Transverse colon (tissue), 4 donors: Measurements from ENCODE around the gene HYKK. TPM values are rescaled to one million over a fixed set of nuclear protein-coding genes. Genes with fewer than 3 reads are reported as not detected.

Source experiments
- DNase-seq: peaks from one replicate; pipeline ENCODE4 v3.0.0-alpha.2; 2019
- H3K27ac ChIP-seq, 4 donors: fragments of 200-600 bp; sonication (generic); 2 replicates each; pipeline ENCODE4 v1.5.1; 2016 to 2018; ENCODE audit warnings: inconsistent platforms in 4 of 4
- H3K27me3 ChIP-seq: fragments of 200-600 bp; sonication (generic); 2 replicates; pipeline ENCODE4 v1.5.1; 2017; ENCODE audit warnings: inconsistent platforms
- H3K36me3 ChIP-seq, 4 donors: fragments of 200-600 bp; sonication (generic); 2 replicates each; pipeline ENCODE4 v1.5.1; 2017 to 2019; ENCODE audit warnings: inconsistent platforms in 4 of 4
- H3K4me1 ChIP-seq, 4 donors: fragments of 200-600 bp; sonication (generic); 2 replicates each; pipeline ENCODE4 v1.5.1; 2017 to 2020; ENCODE audit warnings: inconsistent platforms in 4 of 4
- H3K4me3 ChIP-seq, 4 donors: fragments of 200-600 bp; sonication (generic); 1 replicate in 1 of 4; 2 replicates in 3 of 4; pipeline versions ENCODE4 v1.5.1 to v1.6.1; 2017 to 2019; ENCODE audit warnings: inconsistent platforms in 4 of 4
- H3K9me3 ChIP-seq, 2 donors: fragments of 200-600 bp; sonication (generic); 2 replicates each; pipeline ENCODE4 v1.5.1; 2017 to 2019; ENCODE audit warnings: inconsistent platforms in 2 of 2
- CTCF ChIP-seq, 5 experiments: fragments of 200-600 bp in 3 of 5; fragments of 450-650 bp in 2 of 5; sonication (generic) in 3 of 5; IDR thresholded peaks; 1 replicate in 2 of 5; 2 replicates in 3 of 5; pipeline ENCODE4 v1.5.1; 2016 to 2017; ENCODE audit warnings: antibody characterized with exemption in 5 of 5, inconsistent platforms in 3 of 5, mild to moderate bottlenecking in 2 of 5, moderate library complexity in 1 of 5
- EP300 ChIP-seq: sonication (generic); formaldehyde crosslinking; IDR thresholded peaks from one replicate; pipeline ENCODE4 v1.6.1; 2017; ENCODE audit warnings: antibody characterized with exemption, low read depth
- POLR2A ChIP-seq: fragments of 450-650 bp; IDR thresholded peaks from one replicate; pipeline ENCODE4 v1.6.1; 2016; ENCODE audit warnings: antibody characterized with exemption, mild to moderate bottlenecking, moderate library complexity
- POLR2AphosphoS5 ChIP-seq, 3 donors: sonication (generic); formaldehyde crosslinking; IDR thresholded peaks; one replicate each; pipeline ENCODE4 v1.6.1; 2016; ENCODE audit warnings: antibody characterized with exemption in 3 of 3
- WGBS, 2 donors: methylation state at CpG; one replicate each; pipeline ENCODE4 v1.1.5; 2018; ENCODE audit warnings: low coverage in 1 of 2; 5-methylcytosine and 5-hydroxymethylcytosine counted together
- in situ Hi-C, 4 donors: fragments of 200-750 bp; cut with MboI; loops; one replicate each; pipeline versions ENCODE4 v1.15.0 to v1.15.1; 2017; ENCODE audit warnings: low sequenced_read_pairs in 3 of 4, low pct_ligation_motif_present in 1 of 4, low pct_unique_long_range_greater_than_20kb in 1 of 4
- intact Hi-C: fragments of 100-400 bp; cut with DNase I; formaldehyde crosslinking; loops from one replicate; pipeline ENCODE4 v1.15.1; 2023; ENCODE audit warnings: low total_unique reads
- total RNA-seq, 4 donors: library from RNA; depleted of rRNA; stranded (reverse); fragments of >200 nt; gene quantifications; one replicate each; pipeline ENCODE4 v1.1.0, GENCODE V29; 2016

The HYKK gene
- total RNA-seq, 4 donors from 2014 or later: 4.5 to 7.6 (median 6.5) TPM

DNA sequence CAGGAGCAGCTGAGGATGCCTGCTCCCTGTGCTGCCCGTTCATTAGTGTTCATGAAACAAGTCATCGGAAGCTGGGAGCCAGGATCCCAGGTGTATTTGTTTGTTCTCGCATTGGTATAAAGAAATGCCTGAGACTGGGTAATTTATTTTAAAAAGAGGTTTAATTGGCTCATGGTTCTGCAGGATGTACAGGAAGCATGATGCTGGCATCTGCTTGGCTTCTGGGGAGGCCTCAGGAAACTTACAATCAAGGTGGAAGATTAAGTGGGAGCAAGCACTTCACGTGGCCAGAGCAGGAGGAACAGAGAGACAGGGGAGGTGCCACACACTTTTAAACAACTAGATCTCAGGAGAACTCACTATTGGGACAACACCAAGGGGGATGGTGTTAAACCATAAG lies 5.5 kb upstream of the HYKK start:
- TF ChIP-seq EP300 (no peak), POLR2AphosphoS5 (IDR thresholded peaks at IDR 0.05) (no peak), POLR2A (no peak), CTCF (IDR thresholded peaks at IDR 0.05) (no peak)
- Histone ChIP-seq H3K4me3 (no peak overlapping the region), H3K9me3 (no peaks in the 10 kb centered on the region), H3K36me3 (peaks cover 0 to 8% (median 3%) of the 10 kb centered on the region in 4 donors), H3K27me3 (no peaks in the 10 kb centered on the region), H3K4me1 (peaks cover 0 to 7% (median 2%) of the 10 kb centered on the region in 4 donors), H3K27ac (no peak overlapping the region)
- no peak for DNase-seq
- WGBS, 2 donors: 83 to 95% methylated on average over 3 to 4 of the region's 4 CpGs
- intact Hi-C loops: no loop called here
- in situ Hi-C loops: no loop called here

- no peak for DNase-seq
- H3K27ac ChIP-seq: no peak overlapping the region
- TF ChIP-seq POLR2A (no peak), EP300 (no peak), CTCF (IDR thresholded peaks at IDR 0.05) (no peak), POLR2AphosphoS5 (IDR thresholded peaks at IDR 0.05) (no peak)
- H3K36me3 ChIP-seq: no peaks in the 10 kb centered on the region
- H3K4me1 ChIP-seq: peaks cover 0 to 8% (median 3%) of the 10 kb centered on the region in 4 donors
- no peak overlapping the region for H3K4me3 ChIP-seq
- H3K9me3 ChIP-seq: no peaks in the 10 kb centered on the region
- intact Hi-C loops (no loop called here), in situ Hi-C loops (no loop called here)
- no peaks in the 10 kb centered on the region for H3K27me3 ChIP-seq
- WGBS, 2 donors: 90 to 100% methylated on average over 2 of the region's 2 CpGs
Observed at GRCh38 chr15:78502641-78503040, 4.7 kb upstream of the HYKK start.

GRCh38 chr15:78507831-78508160 lies 419 bp downstream of the HYKK start:
- Histone ChIP-seq H3K36me3 (no peaks in the 10 kb centered on the region), H3K27ac (peak overlapping the region; percentile 74 to 87 (median 81)), H3K4me1 (peaks cover 6 to 17% (median 9%) of the 10 kb centered on the region in 4 donors), H3K9me3 (no peaks in the 10 kb centered on the region), H3K27me3 (no peaks in the 10 kb centered on the region), H3K4me3 (peak overlapping the region; percentile 57 to 91 (median 75))
- no peak for DNase-seq
- intact Hi-C loops: no loop called here
- 0 to 2% methylated on average over 2 to 13 of the region's 13 CpGs for WGBS, 2 donors
- in situ Hi-C loops: no loop called here
- TF ChIP-seq POLR2A: no peak
- TF ChIP-seq CTCF (IDR thresholded peaks at IDR 0.05): peak in 1 of 5 experiments; percentile 1

- no peaks in the 10 kb centered on the region for H3K9me3 ChIP-seq
- no peaks in the 10 kb centered on the region for H3K36me3 ChIP-seq
- peaks cover 6 to 17% (median 9%) of the 10 kb centered on the region in 4 donors for H3K4me1 ChIP-seq
- DNase-seq: no peak
- intact Hi-C loops (no loop called here), in situ Hi-C loops (no loop called here)
- no peaks in the 10 kb centered on the region for H3K27me3 ChIP-seq
- H3K4me3 ChIP-seq: peak overlapping the region; percentile 57 to 91 (median 75)
- H3K27ac ChIP-seq: peak overlapping the region; percentile 74 to 87 (median 81)
- WGBS, 2 donors: 11 to 37% methylated on average over 6 of the region's 6 CpGs
- TF ChIP-seq POLR2A (no peak), CTCF (IDR thresholded peaks at IDR 0.05) (no peak), EP300 (no peak), POLR2AphosphoS5 (IDR thresholded peaks at IDR 0.05) (no peak)
Observed at GRCh38 chr15:78508272-78508671, 895 bp downstream of the HYKK start.
